MM.1S (cell line): Measurements from ENCODE around the gene SLC9A4.

Experiments
- DNase-seq: peaks from one replicate; pipeline ENCODE4 v3.0.0-alpha.2; 2015
- H2AFZ ChIP-seq: fragments of 300-600 bp; sonication (generic); 2 replicates; pipeline ENCODE4 v1.6.0; 2016; ENCODE audit warnings: antibody characterized with exemption, low read length
- H3F3A ChIP-seq: fragments of 300-600 bp; sonication (generic); 2 replicates; pipeline ENCODE4 v1.6.1; 2016; ENCODE audit warnings: mild to moderate bottlenecking, antibody characterized with exemption, low read length, moderate library complexity, mixed read lengths; ENCODE audit not compliant: insufficient read depth
- H3K27ac ChIP-seq: fragments of 300-600 bp; sonication (generic); 2 replicates; pipeline ENCODE4 v1.5.1; 2016; ENCODE audit warnings: mild to moderate bottlenecking, low read length
- H3K27me3 ChIP-seq: fragments of 300-600 bp; sonication (generic); replicated peaks from 2 replicates; pipeline ENCODE4 v1.6.0; 2016; ENCODE audit warnings: low read length; ENCODE audit not compliant: insufficient read depth
- H3K36me3 ChIP-seq: fragments of 300-600 bp; sonication (generic); replicated peaks from 2 replicates; pipeline ENCODE4 v1.6.1; 2016; ENCODE audit warnings: mild to moderate bottlenecking, low read length, mixed read lengths; ENCODE audit not compliant: insufficient read depth
- H3K4me1 ChIP-seq: fragments of 300-600 bp; sonication (generic); 2 replicates; pipeline ENCODE4 v1.6.1; 2016; ENCODE audit warnings: low read length, mixed read lengths
- H3K4me2 ChIP-seq: fragments of 300-600 bp; sonication (generic); 2 replicates; pipeline ENCODE4 v1.6.0; 2016; ENCODE audit warnings: low read depth, low read length
- H3K4me3 ChIP-seq: fragments of 300-600 bp; sonication (generic); 2 replicates; pipeline ENCODE4 v1.5.1; 2016; ENCODE audit warnings: low read length, mixed read lengths
- H3K79me2 ChIP-seq: fragments of 300-600 bp; sonication (generic); 2 replicates; pipeline ENCODE4 v1.6.1; 2016; ENCODE audit warnings: mixed run types, low read length, mixed read lengths
- H3K9ac ChIP-seq: fragments of 300-600 bp; sonication (generic); 2 replicates; pipeline ENCODE4 v1.6.1; 2016; ENCODE audit warnings: low read length, mixed read lengths
- H3K9me2 ChIP-seq: fragments of 300-600 bp; sonication (generic); replicated peaks from 2 replicates; pipeline ENCODE4 v1.6.1; 2016; ENCODE audit warnings: mild to moderate bottlenecking, low read length, mixed read lengths; ENCODE audit not compliant: insufficient read depth
- H3K9me3 ChIP-seq: fragments of 300-600 bp; sonication (generic); replicated peaks from 2 replicates; pipeline ENCODE4 v1.6.1; 2016; ENCODE audit warnings: mild to moderate bottlenecking, low read length, mixed read lengths; ENCODE audit not compliant: insufficient read depth
- H4K20me1 ChIP-seq: fragments of 300-600 bp; sonication (generic); 2 replicates; pipeline ENCODE4 v1.6.1; 2016; ENCODE audit warnings: mild to moderate bottlenecking, low read length, moderate library complexity, mixed read lengths; ENCODE audit not compliant: insufficient read depth
- EZH2 ChIP-seq: fragments of 300-600 bp; sonication (generic); optimal IDR thresholded peaks from 2 replicates; pipeline ENCODE3; 2017; ENCODE audit warnings: low read depth, mild to moderate bottlenecking, antibody characterized with exemption, low read length, mixed read lengths
- EZH2phosphoT487 ChIP-seq: fragments of 300-600 bp; sonication (generic); IDR thresholded peaks from 2 replicates; pipeline ENCODE4 v1.6.1; 2018; ENCODE audit warnings: antibody characterized with exemption, low read length
- TF ChIP-seq, protein P1 (sequence below): fragments of 300-600 bp; sonication (generic); IDR thresholded peaks from 2 replicates; pipeline ENCODE4 v1.5.1; 2016; ENCODE audit warnings: antibody characterized with exemption, low read length, mixed read lengths

Gene SLC9A4

DNA sequence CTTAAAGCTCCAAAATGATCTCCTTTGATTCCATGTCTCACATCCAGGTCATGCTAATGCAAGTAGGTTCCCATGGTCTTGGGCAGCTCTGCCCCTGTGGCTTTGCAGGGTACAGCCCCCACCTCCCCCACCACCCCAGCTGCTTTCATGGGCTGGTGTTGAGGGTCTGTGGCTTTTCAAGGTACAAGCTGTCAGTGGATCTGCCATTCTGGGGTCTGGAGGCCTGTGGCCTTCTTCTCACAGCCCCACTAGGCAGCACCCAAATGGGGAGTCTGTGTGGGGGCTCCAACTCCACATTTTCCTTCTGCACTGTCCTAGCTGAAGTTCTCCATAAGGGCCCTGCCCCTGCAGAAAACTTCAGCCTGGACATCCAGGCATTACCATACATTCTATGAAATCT is 19.0 kb downstream of the SLC9A4 start:
- DNase-seq = no peak
- Histone ChIP-seq H3K27me3 (no peaks in the 10 kb centered on the region), H3K4me1 (no peaks in the 10 kb centered on the region), H3K9me3 (no peaks in the 10 kb centered on the region), H3K27ac (no peak overlapping the region), H3K4me3 (no peak overlapping the region), H3K4me2 (no peak overlapping the region), H3K9ac (no peak overlapping the region), H3K79me2 (no peaks in the 10 kb centered on the region), H3K9me2 (no peaks in the 10 kb centered on the region), H3F3A (no peaks in the 10 kb centered on the region), H4K20me1 (no peaks in the 10 kb centered on the region), H2AFZ (no peak overlapping the region), H3K36me3 (no peaks in the 10 kb centered on the region)
- TF ChIP-seq EZH2phosphoT487 = no peak
- no peak for TF ChIP-seq EZH2
- TF ChIP-seq, protein P1, sequence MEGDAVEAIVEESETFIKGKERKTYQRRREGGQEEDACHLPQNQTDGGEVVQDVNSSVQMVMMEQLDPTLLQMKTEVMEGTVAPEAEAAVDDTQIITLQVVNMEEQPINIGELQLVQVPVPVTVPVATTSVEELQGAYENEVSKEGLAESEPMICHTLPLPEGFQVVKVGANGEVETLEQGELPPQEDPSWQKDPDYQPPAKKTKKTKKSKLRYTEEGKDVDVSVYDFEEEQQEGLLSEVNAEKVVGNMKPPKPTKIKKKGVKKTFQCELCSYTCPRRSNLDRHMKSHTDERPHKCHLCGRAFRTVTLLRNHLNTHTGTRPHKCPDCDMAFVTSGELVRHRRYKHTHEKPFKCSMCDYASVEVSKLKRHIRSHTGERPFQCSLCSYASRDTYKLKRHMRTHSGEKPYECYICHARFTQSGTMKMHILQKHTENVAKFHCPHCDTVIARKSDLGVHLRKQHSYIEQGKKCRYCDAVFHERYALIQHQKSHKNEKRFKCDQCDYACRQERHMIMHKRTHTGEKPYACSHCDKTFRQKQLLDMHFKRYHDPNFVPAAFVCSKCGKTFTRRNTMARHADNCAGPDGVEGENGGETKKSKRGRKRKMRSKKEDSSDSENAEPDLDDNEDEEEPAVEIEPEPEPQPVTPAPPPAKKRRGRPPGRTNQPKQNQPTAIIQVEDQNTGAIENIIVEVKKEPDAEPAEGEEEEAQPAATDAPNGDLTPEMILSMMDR = no peak

DNA sequence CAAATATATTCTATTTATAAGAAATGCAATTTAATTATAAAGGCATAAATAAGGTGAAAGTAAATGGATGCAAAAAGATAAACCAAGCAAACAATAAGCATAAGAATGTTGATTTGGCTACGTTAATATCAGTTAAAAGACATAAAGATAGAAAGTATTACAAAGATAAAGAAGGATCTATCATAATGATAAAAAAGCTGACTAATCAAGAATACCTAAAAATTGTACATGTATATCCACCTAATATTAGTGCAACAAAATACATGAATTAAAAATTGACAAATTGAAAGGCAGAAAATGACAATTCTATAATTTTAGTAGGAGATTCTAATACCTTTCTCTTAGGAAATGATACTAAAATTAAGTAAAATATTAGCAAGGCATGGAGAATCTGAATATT is 21.5 kb downstream of the SLC9A4 start:
- H3K4me3 ChIP-seq = no peak overlapping the region
- H3F3A ChIP-seq = no peaks in the 10 kb centered on the region
- H3K4me2 ChIP-seq = no peak overlapping the region
- TF ChIP-seq EZH2 = no peak
- TF ChIP-seq, protein P1 = no peak
- no peak for TF ChIP-seq EZH2phosphoT487
- H3K79me2 ChIP-seq = no peaks in the 10 kb centered on the region
- no peak overlapping the region for H2AFZ ChIP-seq
- no peaks in the 10 kb centered on the region for H4K20me1 ChIP-seq
- no peaks in the 10 kb centered on the region for H3K36me3 ChIP-seq
- no peak overlapping the region for H3K27ac ChIP-seq
- H3K9me2 ChIP-seq = no peaks in the 10 kb centered on the region
- H3K9me3 ChIP-seq = no peaks in the 10 kb centered on the region
- H3K9ac ChIP-seq = no peak overlapping the region
- no peaks in the 10 kb centered on the region for H3K27me3 ChIP-seq
- H3K4me1 ChIP-seq = no peaks in the 10 kb centered on the region
- no peak for DNase-seq

DNA sequence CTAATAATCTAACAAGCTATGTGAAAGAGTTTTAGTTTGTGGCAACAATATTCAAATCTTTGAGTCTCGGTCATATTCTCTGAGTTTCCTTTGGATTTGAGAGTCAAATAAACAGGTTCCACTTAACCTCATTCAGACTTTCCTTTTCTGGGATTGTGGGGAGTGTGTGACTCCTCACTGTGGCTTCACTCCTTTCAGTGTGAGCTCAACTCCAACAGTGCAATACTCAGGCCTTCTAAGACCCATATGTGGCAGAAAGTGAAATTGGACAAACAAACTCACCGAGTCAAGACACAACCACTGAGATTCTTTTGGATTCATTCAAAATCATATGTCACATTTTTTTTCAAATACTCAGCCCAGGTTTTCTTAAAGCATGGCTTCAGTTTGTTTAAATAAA is 25.4 kb downstream of the SLC9A4 start:
- no peaks in the 10 kb centered on the region for H3K36me3 ChIP-seq
- no peak for DNase-seq
- H3F3A ChIP-seq = no peaks in the 10 kb centered on the region
- H3K27me3 ChIP-seq = no peaks in the 10 kb centered on the region
- no peaks in the 10 kb centered on the region for H3K9me3 ChIP-seq
- H2AFZ ChIP-seq = no peak overlapping the region
- no peaks in the 10 kb centered on the region for H4K20me1 ChIP-seq
- no peak overlapping the region for H3K9ac ChIP-seq
- no peak overlapping the region for H3K4me2 ChIP-seq
- H3K79me2 ChIP-seq = no peaks in the 10 kb centered on the region
- no peaks in the 10 kb centered on the region for H3K4me1 ChIP-seq
- H3K27ac ChIP-seq = no peak overlapping the region
- H3K4me3 ChIP-seq = no peak overlapping the region
- no peak for TF ChIP-seq EZH2
- no peak for TF ChIP-seq EZH2phosphoT487
- TF ChIP-seq, protein P1 = no peak
- no peaks in the 10 kb centered on the region for H3K9me2 ChIP-seq

DNA sequence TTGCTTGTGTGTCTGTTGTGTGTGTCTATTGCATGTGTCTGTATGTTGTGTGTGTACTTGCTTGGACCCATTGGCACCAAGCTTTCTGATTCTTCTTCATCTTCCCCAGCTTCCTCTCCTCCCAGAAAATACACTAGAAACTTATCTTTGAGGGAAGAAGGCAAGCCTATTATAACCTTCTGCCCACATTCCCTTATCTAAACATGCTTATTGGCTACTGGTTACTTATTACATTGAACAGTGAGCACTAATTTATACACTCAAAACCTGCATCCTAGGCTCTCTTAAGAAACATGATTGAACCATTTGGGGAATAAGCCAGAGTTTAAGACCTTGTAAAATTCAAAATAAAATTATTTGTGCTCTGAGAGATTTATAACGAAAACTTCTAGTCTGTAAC is 26.5 kb downstream of the SLC9A4 start:
- TF ChIP-seq EZH2phosphoT487 = no peak
- TF ChIP-seq EZH2 = no peak
- TF ChIP-seq, protein P1 = no peak
- no peak overlapping the region for H3K4me3 ChIP-seq
- H3K4me2 ChIP-seq = no peak overlapping the region

More for the DNA sequence above, 26.5 kb downstream of the SLC9A4 start:
- Histone ChIP-seq H4K20me1 (no peaks in the 10 kb centered on the region), H3K79me2 (no peaks in the 10 kb centered on the region), H3K27me3 (no peaks in the 10 kb centered on the region), H3K4me1 (no peaks in the 10 kb centered on the region), H3K9me2 (no peaks in the 10 kb centered on the region), H3F3A (no peaks in the 10 kb centered on the region), H3K27ac (no peak overlapping the region), H3K9me3 (no peaks in the 10 kb centered on the region), H3K36me3 (no peaks in the 10 kb centered on the region), H2AFZ (no peak overlapping the region), H3K9ac (no peak overlapping the region)
- DNase-seq = no peak
